Ishikawa (cell line): ENCODE data around the gene SRPX.

Experiments
- EP300 ChIP-seq: IDR thresholded peaks from 2 replicates; pipeline ENCODE4 v1.6.1; 2012; ENCODE audit warnings: borderline replicate concordance
- RAD21 ChIP-seq: IDR thresholded peaks from 2 replicates; pipeline ENCODE4 v1.6.1; 2012; ENCODE audit warnings: low read depth
- TAF1 ChIP-seq: IDR thresholded peaks from 2 replicates; pipeline ENCODE4 v1.6.1; 2012; ENCODE audit warnings: low read depth, mild to moderate bottlenecking
- TCF12 ChIP-seq: IDR thresholded peaks from 2 replicates; pipeline ENCODE4 v1.6.1; 2012; ENCODE audit warnings: low read depth
- ZBTB7A ChIP-seq: IDR thresholded peaks from 2 replicates; pipeline ENCODE4 v1.6.1; 2012; ENCODE audit warnings: low read depth

- TF ChIP-seq RAD21 (no peak), TAF1 (no peak), ZBTB7A (no peak), EP300 (no peak), TCF12 (no peak)
Observed at GRCh38 chrX:38206036-38206435, 14.6 kb downstream of the SRPX start.
